GM12865 (cell line): ENCODE results near the gene SNX17.

ENCODE experiments used
- DNase-seq: peaks from one replicate; pipeline ENCODE4 v3.0.0; 2010; ENCODE audit warnings: low read depth
- H3K4me3 ChIP-seq: 2 replicates; pipeline ENCODE4 v1.5.1; 2011; ENCODE audit warnings: mild to moderate bottlenecking, low read depth, low read length, control low read depth
- CTCF ChIP-seq: IDR thresholded peaks from 2 replicates; pipeline ENCODE4 v1.5.1; 2011; ENCODE audit warnings: low read length, control low read depth, low read depth, inconsistent platforms; ENCODE audit not compliant: insufficient read depth; ENCODE audit errors: missing control alignments

Gene SNX17

GRCh38 chr2:27353762-27354596, 16.4 kb upstream of the SNX17 start:
- H3K4me3 ChIP-seq = no peak overlapping the region
- DNase-seq = no peak
- TF ChIP-seq CTCF = no peak

- no peak for TF ChIP-seq CTCF
- no peak for DNase-seq
- H3K4me3 ChIP-seq = no peak overlapping the region
Measured at GRCh38 chr2:27354597-27354927, 15.9 kb upstream of the SNX17 start.

- TF ChIP-seq CTCF = no peak
- DNase-seq = no peak
- peak overlapping the region; percentile 62 for H3K4me3 ChIP-seq
Measured at GRCh38 chr2:27356056-27356381, 14.4 kb upstream of the SNX17 start.

GRCh38 chr2:27356382-27357181, 13.8 kb upstream of the SNX17 start, which contains the start of gene GTF3C2:
Gene GTF3C2 (minus strand): TSS chr2:27356764. CDS start chr2:27343554, 13,210 bp downstream.
- H3K4me3 ChIP-seq = peak within 1 kb of the TSS; percentile 62
- peak; percentile 98 for DNase-seq
- TF ChIP-seq CTCF = no peak

GRCh38 chr2:27362678-27363420, 7.6 kb upstream of the SNX17 start:
- no peak overlapping the region for H3K4me3 ChIP-seq
- no peak for DNase-seq
- no peak for TF ChIP-seq CTCF

GRCh38 chr2:27363933-27364332, 6.5 kb upstream of the SNX17 start:
- no peak for DNase-seq
- no peak for TF ChIP-seq CTCF
- H3K4me3 ChIP-seq = no peak overlapping the region
